ENCODE results near the gene CLOCK.

The CLOCK gene

DNA sequence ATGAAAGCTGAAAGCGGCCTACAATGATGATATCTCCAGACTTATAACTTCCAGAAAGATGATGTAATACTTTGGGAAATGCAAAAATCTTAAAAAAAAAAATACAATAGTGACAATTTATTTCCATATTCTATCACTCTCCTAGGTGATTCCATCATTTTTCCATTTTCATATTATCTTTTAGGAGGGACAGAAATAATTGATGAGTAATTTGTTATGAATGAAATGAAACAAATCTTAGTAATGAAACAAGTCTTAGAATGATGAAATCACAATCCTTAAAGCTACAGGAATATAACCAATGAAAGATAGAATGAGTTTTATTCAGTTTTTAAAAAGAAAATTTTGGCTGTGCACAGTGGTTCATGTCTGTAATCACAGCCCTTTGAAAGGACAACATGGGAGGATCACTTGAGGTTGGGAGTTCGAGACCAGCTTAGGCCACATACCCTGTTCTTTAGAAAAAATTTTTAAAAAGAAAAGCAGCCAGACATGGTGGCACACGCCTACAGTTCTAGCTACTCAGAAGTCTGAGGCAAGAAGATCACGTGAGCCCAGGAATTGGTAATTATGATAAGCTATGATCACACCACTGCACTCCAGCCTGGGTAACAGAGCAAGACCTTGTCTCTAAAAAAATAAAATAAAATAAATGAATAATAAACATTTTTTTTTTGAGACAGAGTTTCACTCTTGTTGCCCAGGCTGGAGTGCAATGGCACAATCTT, 21.7 kb downstream of the CLOCK start:
- Mint-ChIP-seq H3K36me3 (ENCODE audit: low read depth) (peaks cover 4% of the 10 kb centered on the region), H3K27ac (no peak overlapping the region), H3K4me3 (no peak overlapping the region), H3K27me3 (ENCODE audit: low read depth) (no peaks in the 10 kb centered on the region), H3K9me3 (peaks cover 9% of the 10 kb centered on the region), H3K4me1 (ENCODE audit: low read depth) (no peaks in the 10 kb centered on the region)
- no peak for DNase-seq (ENCODE audit: low spot score)

DNA sequence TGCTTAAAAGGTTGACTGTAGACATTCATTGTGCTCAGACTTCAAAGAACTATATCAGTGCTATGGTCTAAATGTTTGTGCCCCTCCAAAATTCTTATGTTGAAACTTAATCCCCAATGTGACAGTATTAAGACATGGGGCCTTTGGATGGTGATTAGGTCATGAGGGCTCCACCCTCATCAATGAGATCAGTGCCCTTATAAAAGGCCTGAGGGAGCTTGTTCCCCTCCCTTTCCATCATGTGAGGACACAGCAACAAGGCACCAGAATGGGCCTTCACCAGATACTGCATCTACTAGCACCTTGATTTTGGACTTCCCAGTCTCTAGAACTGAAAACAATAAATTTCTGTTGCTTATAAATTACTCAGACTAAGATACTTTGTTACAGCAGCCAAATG, 28.3 kb downstream of the CLOCK start:
- Mint-ChIP-seq H3K4me1 (ENCODE audit: low read depth) (no peaks in the 10 kb centered on the region), H3K9me3 (peaks cover 5% of the 10 kb centered on the region), H3K4me3 (no peak overlapping the region), H3K36me3 (ENCODE audit: low read depth) (no peaks in the 10 kb centered on the region), H3K27ac (no peak overlapping the region), H3K27me3 (ENCODE audit: low read depth) (no peaks in the 10 kb centered on the region)
- no peak for DNase-seq (ENCODE audit: low spot score)

DNA sequence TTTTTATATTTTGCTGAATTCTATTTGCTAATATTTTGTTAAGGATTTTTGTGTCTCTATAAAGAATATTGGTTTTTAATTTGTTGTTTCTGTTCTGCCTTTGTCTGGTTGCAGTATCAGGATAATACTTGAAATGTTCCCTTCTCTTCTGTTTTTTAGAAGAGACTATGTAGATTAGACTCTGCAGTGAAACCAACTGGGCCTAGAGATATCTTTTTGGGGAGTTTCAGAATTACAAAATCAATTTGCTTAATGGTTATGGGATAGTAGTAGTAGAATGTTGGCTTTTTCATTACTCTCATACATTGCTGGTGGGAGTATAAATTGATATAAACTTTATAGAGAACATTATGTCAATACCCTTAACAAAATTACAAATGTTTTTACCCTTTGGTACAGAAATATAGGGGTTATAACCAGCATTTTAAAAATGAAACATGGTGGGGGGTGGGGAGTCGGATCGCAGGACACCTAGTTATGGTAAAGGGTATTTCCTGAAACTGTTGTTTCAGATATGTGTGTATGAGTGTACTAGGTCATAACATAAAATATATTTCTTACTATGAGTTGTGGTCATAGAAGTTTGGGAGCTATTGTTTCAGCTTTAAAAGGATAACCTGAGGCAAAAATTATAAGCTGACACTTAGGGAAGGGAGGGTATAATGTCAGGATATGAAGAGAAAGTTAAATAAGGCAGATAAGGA, 29.0 kb downstream of the CLOCK start:
- Mint-ChIP-seq H3K27ac (no peak overlapping the region), H3K4me3 (no peak overlapping the region), H3K9me3 (peaks cover 5% of the 10 kb centered on the region), H3K27me3 (ENCODE audit: low read depth) (no peaks in the 10 kb centered on the region), H3K36me3 (ENCODE audit: low read depth) (no peaks in the 10 kb centered on the region), H3K4me1 (ENCODE audit: low read depth) (no peaks in the 10 kb centered on the region)
- DNase-seq (ENCODE audit: low spot score) = no peak

DNA sequence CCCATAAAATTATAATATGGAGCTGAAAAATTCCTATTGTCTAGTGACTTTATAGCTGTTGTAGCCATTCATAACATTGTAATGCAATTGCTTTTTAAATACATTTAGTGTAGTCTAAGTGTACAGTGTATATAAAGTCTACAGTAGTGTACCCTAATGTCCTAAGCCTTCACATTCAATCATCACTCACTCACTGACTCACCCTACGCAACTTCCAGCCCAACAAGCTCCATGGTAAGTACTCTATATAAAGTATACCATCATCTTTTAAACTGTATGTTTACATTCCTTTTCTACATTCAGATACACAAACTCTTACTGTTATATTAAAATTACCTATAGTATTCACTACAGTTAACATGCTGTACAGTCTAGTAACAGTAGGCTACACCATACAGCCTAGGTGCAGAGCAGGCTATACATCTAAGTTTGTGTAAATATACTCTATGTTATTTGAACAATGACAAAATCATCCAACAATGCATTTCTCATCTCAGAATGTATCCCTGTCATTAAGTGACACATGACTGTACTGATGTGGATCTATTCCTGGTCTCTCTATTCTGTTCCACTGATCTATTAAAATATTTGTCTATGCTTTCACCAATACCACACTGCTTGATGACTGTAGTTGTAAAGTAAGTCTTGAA, 33.7 kb downstream of the CLOCK start:
- no peak overlapping the region for H3K27ac Mint-ChIP-seq
- no peak for DNase-seq (ENCODE audit: low spot score)
- H3K27me3 Mint-ChIP-seq (ENCODE audit: low read depth) = no peaks in the 10 kb centered on the region
- H3K4me3 Mint-ChIP-seq = no peak overlapping the region
- peaks cover 6% of the 10 kb centered on the region for H3K4me1 Mint-ChIP-seq (ENCODE audit: low read depth)
- peaks cover 5% of the 10 kb centered on the region for H3K9me3 Mint-ChIP-seq
- H3K36me3 Mint-ChIP-seq (ENCODE audit: low read depth) = peaks cover 4% of the 10 kb centered on the region

DNA sequence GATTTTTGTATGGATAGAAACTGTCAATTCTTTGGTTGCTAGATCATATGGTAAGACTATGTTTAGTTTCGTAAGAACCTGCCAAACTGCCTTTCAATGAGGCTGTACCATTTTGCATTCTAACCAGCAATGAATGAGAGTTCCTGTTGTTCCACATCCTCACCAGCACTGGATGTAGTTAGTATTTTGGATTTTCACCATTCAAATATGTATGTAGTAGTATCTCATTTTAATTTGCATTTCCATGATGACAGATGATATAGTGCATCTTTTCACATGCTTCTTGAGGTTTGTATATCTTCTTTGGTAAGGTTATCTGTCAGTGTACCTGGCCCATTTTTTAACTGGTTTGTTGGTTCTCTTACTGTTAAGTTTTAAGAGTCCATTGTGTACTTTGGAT, 34.6 kb downstream of the CLOCK start:
- Mint-ChIP-seq H3K27me3 (ENCODE audit: low read depth) (no peaks in the 10 kb centered on the region), H3K4me1 (ENCODE audit: low read depth) (peaks cover 6% of the 10 kb centered on the region), H3K27ac (no peak overlapping the region), H3K4me3 (no peak overlapping the region), H3K9me3 (peaks cover 5% of the 10 kb centered on the region), H3K36me3 (ENCODE audit: low read depth) (peaks cover 4% of the 10 kb centered on the region)
- DNase-seq (ENCODE audit: low spot score) = no peak

DNA sequence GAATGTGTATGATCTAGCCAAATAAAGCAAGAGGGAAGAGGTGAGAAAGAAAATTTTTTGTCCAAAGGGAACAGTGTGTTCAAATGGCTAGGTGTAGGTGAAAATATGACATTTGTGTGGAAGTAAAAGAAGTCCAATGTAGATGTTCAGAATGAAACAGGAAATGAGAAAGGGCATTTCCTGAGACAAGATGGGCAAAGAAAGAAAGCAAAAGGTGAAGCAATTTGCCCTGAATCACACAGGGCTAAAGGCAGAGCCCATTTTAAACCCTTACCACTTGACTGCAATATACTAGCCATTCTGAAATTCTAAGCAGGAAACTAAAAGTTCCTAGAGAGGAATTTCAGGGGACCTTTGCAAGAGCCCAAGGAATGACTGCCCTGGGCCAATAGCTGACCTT, 36.0 kb downstream of the CLOCK start:
- Mint-ChIP-seq H3K4me3 (no peak overlapping the region), H3K27ac (no peak overlapping the region), H3K9me3 (no peaks in the 10 kb centered on the region), H3K36me3 (ENCODE audit: low read depth) (peaks cover 4% of the 10 kb centered on the region), H3K27me3 (ENCODE audit: low read depth) (no peaks in the 10 kb centered on the region), H3K4me1 (ENCODE audit: low read depth) (peaks cover 6% of the 10 kb centered on the region)
- DNase-seq (ENCODE audit: low spot score) = no peak

DNA sequence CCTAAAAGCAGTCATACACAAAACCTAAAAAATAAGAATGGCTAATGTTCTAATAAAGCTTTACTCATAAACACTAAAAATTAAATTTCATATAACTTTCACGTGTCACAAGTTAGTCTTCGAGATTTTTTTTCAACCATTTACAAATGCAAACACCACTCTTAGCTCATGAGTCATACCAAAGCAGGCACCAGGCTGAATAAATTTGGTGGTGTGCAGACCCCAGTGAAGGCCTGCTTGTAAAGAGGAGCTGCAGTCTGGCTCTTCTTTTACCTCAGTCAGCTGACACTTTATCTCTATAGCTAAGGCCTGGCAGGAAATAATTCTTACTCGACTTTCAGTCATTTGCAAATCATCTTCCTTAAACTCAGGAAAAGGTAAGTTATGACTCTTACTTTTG, 37.4 kb downstream of the CLOCK start:
- Mint-ChIP-seq H3K4me1 (ENCODE audit: low read depth) (peaks cover 6% of the 10 kb centered on the region), H3K27me3 (ENCODE audit: low read depth) (no peaks in the 10 kb centered on the region), H3K9me3 (no peaks in the 10 kb centered on the region), H3K36me3 (ENCODE audit: low read depth) (peaks cover 4% of the 10 kb centered on the region), H3K4me3 (no peak overlapping the region), H3K27ac (no peak overlapping the region)
- DNase-seq (ENCODE audit: low spot score) = no peak

DNA sequence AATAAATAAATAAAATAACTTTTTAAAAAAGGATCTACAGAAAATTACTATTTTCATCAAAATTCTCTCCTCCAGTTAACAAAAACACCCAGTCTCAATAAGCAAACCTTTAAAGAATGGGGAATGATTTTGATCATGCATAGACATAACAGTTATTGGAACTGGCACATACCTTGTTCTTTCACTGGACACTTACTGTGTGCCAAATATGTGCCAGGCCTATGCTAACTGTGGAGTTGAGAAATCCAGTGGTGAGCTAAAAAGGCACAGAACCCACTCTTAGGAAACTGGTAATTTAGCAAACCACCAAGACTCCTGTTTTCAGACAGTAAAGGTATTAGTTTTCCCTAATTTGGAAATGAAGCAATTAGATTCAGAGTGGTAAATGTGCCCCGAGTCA, 39.1 kb downstream of the CLOCK start:
- DNase-seq (ENCODE audit: low spot score) = no peak
- Mint-ChIP-seq H3K27ac (no peak overlapping the region), H3K4me3 (no peak overlapping the region), H3K27me3 (ENCODE audit: low read depth) (no peaks in the 10 kb centered on the region), H3K4me1 (ENCODE audit: low read depth) (peaks cover 9% of the 10 kb centered on the region), H3K9me3 (no peaks in the 10 kb centered on the region), H3K36me3 (ENCODE audit: low read depth) (peaks cover 8% of the 10 kb centered on the region)

DNA sequence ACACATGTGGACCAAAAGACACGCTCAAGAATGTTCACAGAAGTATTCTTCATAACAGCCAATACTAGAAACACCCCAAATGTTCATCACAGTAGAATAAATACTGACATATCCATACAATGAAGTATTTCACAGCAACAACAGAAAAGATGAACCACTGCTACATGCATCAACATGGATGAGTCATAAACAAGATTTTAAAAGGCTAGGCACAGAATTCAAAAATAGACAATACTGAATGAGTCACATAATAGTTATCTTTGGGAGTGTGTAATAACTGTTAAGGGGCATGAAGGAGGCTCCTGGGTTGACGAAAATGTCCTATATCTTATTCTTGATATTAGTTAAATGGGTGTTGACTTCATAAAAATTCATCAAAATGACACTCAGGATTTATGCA, 43.5 kb downstream of the CLOCK start:
- Mint-ChIP-seq H3K9me3 (no peaks in the 10 kb centered on the region), H3K27ac (no peak overlapping the region), H3K4me1 (ENCODE audit: low read depth) (peaks cover 2% of the 10 kb centered on the region)

DNA sequence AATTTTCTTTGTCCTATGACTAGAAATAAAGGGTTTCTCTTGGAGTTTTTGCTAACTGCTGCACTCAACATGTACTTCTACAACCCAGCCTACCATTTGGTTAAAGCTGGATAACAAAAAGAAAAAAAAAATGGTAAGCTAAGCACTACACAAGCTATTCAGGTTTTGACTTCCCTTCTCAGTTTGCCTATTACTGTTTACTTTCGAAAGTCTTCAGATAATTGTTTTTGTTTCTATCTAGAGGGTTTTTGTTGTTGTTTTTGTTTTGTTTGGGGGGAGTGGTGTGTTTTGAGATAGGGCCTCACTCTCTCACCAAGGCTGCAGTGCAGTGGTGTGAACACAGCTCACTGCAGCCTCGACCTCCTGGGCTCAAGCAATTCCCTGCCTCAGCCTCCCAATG, 46.6 kb downstream of the CLOCK start:
- Mint-ChIP-seq H3K9me3 (no peaks in the 10 kb centered on the region), H3K27ac (no peak overlapping the region), H3K4me1 (ENCODE audit: low read depth) (peaks cover 2% of the 10 kb centered on the region), H3K36me3 (ENCODE audit: low read depth) (peaks cover 3% of the 10 kb centered on the region), H3K27me3 (ENCODE audit: low read depth) (no peaks in the 10 kb centered on the region), H3K4me3 (no peak overlapping the region)
- no peak for DNase-seq (ENCODE audit: low spot score)

More for the DNA sequence above, 43.5 kb downstream of the CLOCK start:
- H3K36me3 Mint-ChIP-seq (ENCODE audit: low read depth) = peaks cover 3% of the 10 kb centered on the region
- H3K27me3 Mint-ChIP-seq (ENCODE audit: low read depth) = no peaks in the 10 kb centered on the region
- DNase-seq (ENCODE audit: low spot score) = no peak
- no peak overlapping the region for H3K4me3 Mint-ChIP-seq

DNA sequence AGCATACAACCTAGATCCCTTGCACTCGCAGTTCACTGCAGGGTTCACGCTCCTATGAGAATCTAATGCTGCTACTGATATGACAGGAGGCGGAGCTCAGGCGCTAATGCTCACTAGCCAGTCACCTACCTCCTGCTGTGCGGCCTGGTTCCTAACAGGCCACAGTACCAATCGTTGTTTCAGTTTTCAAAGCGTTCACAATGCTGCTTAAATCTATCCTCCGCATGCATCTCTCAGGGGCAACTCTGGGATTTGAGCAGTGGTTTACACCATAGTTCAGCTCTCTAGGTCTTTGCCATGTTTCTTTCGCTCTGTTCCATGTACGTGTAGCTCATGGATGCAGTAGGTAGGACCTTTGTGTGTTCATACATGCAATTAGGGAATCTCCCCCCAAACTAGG, 47.2 kb downstream of the CLOCK start:
- no peaks in the 10 kb centered on the region for H3K27me3 Mint-ChIP-seq (ENCODE audit: low read depth)
- H3K4me3 Mint-ChIP-seq = no peak overlapping the region
- H3K4me1 Mint-ChIP-seq (ENCODE audit: low read depth) = peaks cover 2% of the 10 kb centered on the region
- peaks cover 3% of the 10 kb centered on the region for H3K36me3 Mint-ChIP-seq (ENCODE audit: low read depth)
- H3K27ac Mint-ChIP-seq = no peak overlapping the region
- no peaks in the 10 kb centered on the region for H3K9me3 Mint-ChIP-seq
- DNase-seq (ENCODE audit: low spot score) = no peak

DNA sequence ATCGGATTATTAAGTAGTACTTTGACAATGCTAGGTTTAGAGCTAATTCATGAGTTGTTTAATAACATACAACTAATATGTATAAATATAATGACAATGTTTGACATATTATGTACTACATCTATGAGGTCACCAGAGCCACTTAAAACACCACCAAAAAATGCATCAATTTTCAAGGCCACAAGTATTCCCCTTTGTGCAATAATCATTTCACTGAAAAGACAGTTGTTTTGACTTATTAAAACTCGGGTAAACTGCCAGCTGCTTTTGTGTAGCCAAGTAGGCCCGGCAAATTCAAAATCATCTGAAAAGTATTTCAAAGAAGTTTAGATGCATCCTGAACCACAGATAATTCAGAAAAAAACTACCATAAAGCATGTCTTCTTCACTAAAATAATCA, 48.7 kb downstream of the CLOCK start:
- Mint-ChIP-seq H3K9me3 (no peaks in the 10 kb centered on the region), H3K4me1 (ENCODE audit: low read depth) (peaks cover under 1% of the 10 kb centered on the region), H3K4me3 (no peak overlapping the region), H3K27me3 (ENCODE audit: low read depth) (no peaks in the 10 kb centered on the region), H3K27ac (no peak overlapping the region), H3K36me3 (ENCODE audit: low read depth) (peaks cover 1% of the 10 kb centered on the region)
- no peak for DNase-seq (ENCODE audit: low spot score)

DNA sequence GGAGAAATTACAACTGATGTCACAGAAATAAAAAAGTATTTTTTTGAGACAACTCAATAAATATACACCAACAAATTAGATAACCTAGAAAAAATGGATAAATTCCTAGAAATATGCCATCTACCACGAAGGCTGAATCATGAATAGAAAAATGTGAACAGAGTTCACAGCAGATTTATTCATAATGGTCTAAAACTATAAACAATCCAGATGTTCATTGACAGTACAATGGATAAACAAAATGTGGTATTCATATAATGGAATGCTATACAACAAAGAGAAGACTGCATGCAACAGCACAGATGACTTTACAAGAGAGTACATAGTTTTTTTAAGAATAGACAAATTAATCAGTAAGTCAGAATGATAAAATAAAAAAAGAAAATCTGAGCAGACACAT, 55.2 kb downstream of the CLOCK start:
- H3K36me3 Mint-ChIP-seq (ENCODE audit: low read depth) = no peaks in the 10 kb centered on the region
- no peaks in the 10 kb centered on the region for H3K4me1 Mint-ChIP-seq (ENCODE audit: low read depth)
- H3K9me3 Mint-ChIP-seq = no peaks in the 10 kb centered on the region
- H3K27me3 Mint-ChIP-seq (ENCODE audit: low read depth) = no peaks in the 10 kb centered on the region
- no peak for DNase-seq (ENCODE audit: low spot score)
- H3K4me3 Mint-ChIP-seq = no peak overlapping the region
- no peak overlapping the region for H3K27ac Mint-ChIP-seq

DNA sequence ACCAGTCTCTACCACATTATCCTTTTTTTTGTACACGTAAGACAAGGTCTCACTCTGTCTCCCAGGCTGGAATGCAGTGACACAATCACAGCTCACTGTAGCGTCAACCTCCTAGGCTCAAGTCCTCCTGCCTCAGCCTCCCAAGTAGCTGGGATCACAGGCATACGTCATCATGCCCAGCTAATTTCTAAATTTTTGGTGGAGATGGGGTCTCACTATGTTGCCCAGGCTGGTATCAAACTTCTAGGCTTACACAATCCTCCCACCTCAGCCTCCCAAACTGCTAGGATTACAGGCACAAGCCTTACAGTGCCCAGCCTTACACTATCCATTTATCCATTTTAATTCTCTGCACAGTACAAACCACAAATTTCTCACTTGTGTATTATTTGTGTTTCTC, 58.0 kb downstream of the CLOCK start:
- Mint-ChIP-seq H3K4me1 (ENCODE audit: low read depth) (no peaks in the 10 kb centered on the region), H3K27me3 (ENCODE audit: low read depth) (no peaks in the 10 kb centered on the region), H3K27ac (no peak overlapping the region), H3K4me3 (no peak overlapping the region), H3K9me3 (no peaks in the 10 kb centered on the region), H3K36me3 (ENCODE audit: low read depth) (no peaks in the 10 kb centered on the region)
- DNase-seq (ENCODE audit: low spot score) = no peak
